Large intestine (tissue), 3 donors: Measurements from ENCODE around the gene COL5A1. TPM values are rescaled to one million over a fixed set of nuclear protein-coding genes. Genes with fewer than 3 reads are reported as not detected.

Source experiments
- DNase-seq, 2 donors: peaks; one replicate each; pipeline versions ENCODE4 v3.0.0 to v3.0.0-alpha.2; 2013
- H3K27ac ChIP-seq: one replicate; pipeline ENCODE4 v1.5.1; 2013; ENCODE audit warnings: low read length
- H3K27me3 ChIP-seq: 2 replicates; pipeline ENCODE4 v1.6.1; 2013; ENCODE audit warnings: low read length; ENCODE audit not compliant: control insufficient read depth, insufficient read depth
- H3K36me3 ChIP-seq: 2 replicates; pipeline ENCODE4 v1.6.1; 2013; ENCODE audit warnings: low read length; ENCODE audit not compliant: control insufficient read depth, insufficient read depth
- H3K4me1 ChIP-seq: one replicate; pipeline ENCODE4 v1.6.1; 2013; ENCODE audit warnings: low read length; ENCODE audit not compliant: control insufficient read depth, insufficient read depth
- H3K4me3 ChIP-seq: one replicate; pipeline ENCODE4 v1.5.1; 2013; ENCODE audit warnings: low read length
- H3K9me3 ChIP-seq: one replicate; pipeline ENCODE4 v1.6.1; 2013; ENCODE audit warnings: mild to moderate bottlenecking, low read depth, low read length, moderate library complexity; ENCODE audit not compliant: control insufficient read depth
- WGBS: methylation state at CpG from one replicate; pipeline ENCODE4 v1.1.5; 2013; ENCODE audit warnings: low lambda C conversion rate; ENCODE audit not compliant: insufficient coverage; 5-methylcytosine and 5-hydroxymethylcytosine counted together
- polyA plus RNA-seq: library from polyadenylated mRNA; unstranded; fragments of 120-200 nt; gene quantifications from one replicate; pipeline ENCODE4 v1.2.1, GENCODE V29; 2013

The COL5A1 gene
- polyA plus RNA-seq, 1 donor, result 79.9 TPM

GRCh38 chr9:134618833-134619447, 22.7 kb upstream of the COL5A1 start:
- WGBS, result no CpG with 5 or more reads among the region's 13 CpGs
- Histone ChIP-seq H3K27me3 (no peaks in the 10 kb centered on the region), H3K36me3 (no peaks in the 10 kb centered on the region), H3K27ac (no peak overlapping the region), H3K4me3 (no peak overlapping the region), H3K9me3 (no peaks in the 10 kb centered on the region), H3K4me1 (no peaks in the 10 kb centered on the region)
- DNase-seq, result no peak

GRCh38 chr9:134619448-134619982, 22.1 kb upstream of the COL5A1 start:
- no peak overlapping the region for H3K27ac ChIP-seq
- no peak overlapping the region for H3K4me3 ChIP-seq
- no peaks in the 10 kb centered on the region for H3K27me3 ChIP-seq
- no peaks in the 10 kb centered on the region for H3K36me3 ChIP-seq
- no peak for DNase-seq
- H3K4me1 ChIP-seq, result no peaks in the 10 kb centered on the region
- no CpG with 5 or more reads among the region's 7 CpGs for WGBS
- no peaks in the 10 kb centered on the region for H3K9me3 ChIP-seq

- H3K36me3 ChIP-seq, result no peaks in the 10 kb centered on the region
- H3K4me1 ChIP-seq, result no peaks in the 10 kb centered on the region
- WGBS, result no CpG with 5 or more reads among the region's 19 CpGs
- no peaks in the 10 kb centered on the region for H3K27me3 ChIP-seq
- no peak for DNase-seq
- no peak overlapping the region for H3K4me3 ChIP-seq
- no peak overlapping the region for H3K27ac ChIP-seq
- no peaks in the 10 kb centered on the region for H3K9me3 ChIP-seq
These were observed 21.5 kb upstream of the COL5A1 start for GRCh38 chr9:134619983-134620661.

- H3K27ac ChIP-seq, result no peak overlapping the region
- no peaks in the 10 kb centered on the region for H3K4me1 ChIP-seq
- H3K36me3 ChIP-seq, result no peaks in the 10 kb centered on the region
- DNase-seq, result no peak
- H3K4me3 ChIP-seq, result no peak overlapping the region
- H3K9me3 ChIP-seq, result no peaks in the 10 kb centered on the region
- no CpG with 5 or more reads among the region's 21 CpGs for WGBS
- H3K27me3 ChIP-seq, result no peaks in the 10 kb centered on the region
These were observed 20.6 kb upstream of the COL5A1 start for GRCh38 chr9:134620751-134621557.

GRCh38 chr9:134621558-134622110, 20.0 kb upstream of the COL5A1 start:
- no peaks in the 10 kb centered on the region for H3K4me1 ChIP-seq
- H3K36me3 ChIP-seq, result no peaks in the 10 kb centered on the region
- no peaks in the 10 kb centered on the region for H3K27me3 ChIP-seq
- no peak overlapping the region for H3K27ac ChIP-seq
- no peaks in the 10 kb centered on the region for H3K9me3 ChIP-seq
- H3K4me3 ChIP-seq, result no peak overlapping the region
- no peak for DNase-seq
- no CpG with 5 or more reads among the region's 12 CpGs for WGBS

GRCh38 chr9:134622896-134623257, 18.7 kb upstream of the COL5A1 start:
- Histone ChIP-seq H3K9me3 (no peaks in the 10 kb centered on the region), H3K4me1 (no peaks in the 10 kb centered on the region), H3K27ac (no peak overlapping the region), H3K4me3 (no peak overlapping the region), H3K27me3 (no peaks in the 10 kb centered on the region), H3K36me3 (no peaks in the 10 kb centered on the region)
- DNase-seq, result no peak
- WGBS, result no CpG with 5 or more reads among the region's 6 CpGs

DNA sequence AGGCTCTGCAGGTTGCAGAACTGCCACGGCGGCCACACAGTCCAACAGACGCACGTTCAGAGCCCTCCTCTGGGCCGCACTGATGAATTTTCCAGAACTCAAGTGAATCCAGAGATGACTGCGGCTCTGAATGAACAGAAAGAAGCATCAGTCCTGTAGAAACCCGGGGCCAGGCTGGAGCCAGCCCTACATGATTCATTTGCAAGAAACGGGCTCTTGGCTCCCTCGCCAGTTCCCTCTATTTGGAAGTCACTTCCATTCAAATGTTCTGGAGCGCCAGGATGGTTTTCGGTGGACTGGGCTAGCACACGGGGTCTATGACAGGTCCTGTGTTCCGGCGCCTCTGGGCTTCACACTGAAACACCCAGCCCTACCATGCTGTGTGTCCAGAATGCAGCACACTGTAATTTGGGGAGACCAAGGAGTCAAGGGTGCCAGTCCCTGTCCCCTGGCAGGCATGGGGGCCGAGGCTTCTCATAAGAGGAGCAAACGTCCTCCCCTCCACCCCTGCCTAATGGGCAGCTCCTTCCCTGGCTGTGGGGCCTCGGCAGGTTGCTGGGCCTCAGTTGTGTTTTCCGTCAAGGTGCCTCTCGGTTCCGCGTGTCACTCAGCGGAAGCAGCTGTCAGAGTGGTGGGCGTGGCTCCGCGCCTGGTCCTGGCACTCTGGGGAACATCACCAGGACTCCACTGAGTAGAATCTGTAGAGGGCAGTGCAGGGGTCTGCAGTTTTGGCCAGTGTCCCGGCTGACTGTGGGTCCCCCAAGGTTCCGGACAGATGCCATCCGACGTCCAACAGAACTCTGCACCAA, 18.1 kb upstream of the COL5A1 start:
- H3K9me3 ChIP-seq, result no peaks in the 10 kb centered on the region
- WGBS, result no CpG with 5 or more reads among the region's 29 CpGs
- DNase-seq, result no peak
- no peaks in the 10 kb centered on the region for H3K36me3 ChIP-seq
- H3K4me3 ChIP-seq, result no peak overlapping the region
- no peaks in the 10 kb centered on the region for H3K4me1 ChIP-seq
- H3K27ac ChIP-seq, result no peak overlapping the region
- H3K27me3 ChIP-seq, result no peaks in the 10 kb centered on the region

DNA sequence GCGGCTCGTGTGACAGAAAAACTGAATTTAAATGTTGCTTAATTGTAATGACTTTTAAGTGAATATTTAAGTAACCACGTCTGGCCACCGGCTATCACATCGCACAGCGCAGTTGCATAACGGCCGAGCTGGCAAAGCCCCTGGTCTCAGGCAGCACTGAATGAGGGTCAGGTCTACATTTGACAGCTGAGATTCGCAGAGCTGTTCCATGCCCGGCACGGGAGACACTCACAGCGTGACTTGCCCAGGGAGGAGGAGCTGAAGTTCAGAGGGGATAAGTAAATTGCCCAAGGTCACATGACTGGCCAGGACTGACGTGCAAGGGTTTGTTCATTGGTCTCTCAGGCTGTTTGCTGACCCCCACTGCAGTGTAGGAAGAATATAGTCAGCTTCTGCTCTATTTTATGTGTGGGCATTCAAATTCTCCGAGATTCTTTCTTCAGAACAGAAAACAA, 17.4 kb upstream of the COL5A1 start:
- no peaks in the 10 kb centered on the region for H3K9me3 ChIP-seq
- DNase-seq, result no peak
- WGBS, result no CpG with 5 or more reads among the region's 14 CpGs
- H3K4me3 ChIP-seq, result no peak overlapping the region
- no peaks in the 10 kb centered on the region for H3K4me1 ChIP-seq
- H3K27ac ChIP-seq, result no peak overlapping the region
- H3K27me3 ChIP-seq, result no peaks in the 10 kb centered on the region
- no peaks in the 10 kb centered on the region for H3K36me3 ChIP-seq

DNA sequence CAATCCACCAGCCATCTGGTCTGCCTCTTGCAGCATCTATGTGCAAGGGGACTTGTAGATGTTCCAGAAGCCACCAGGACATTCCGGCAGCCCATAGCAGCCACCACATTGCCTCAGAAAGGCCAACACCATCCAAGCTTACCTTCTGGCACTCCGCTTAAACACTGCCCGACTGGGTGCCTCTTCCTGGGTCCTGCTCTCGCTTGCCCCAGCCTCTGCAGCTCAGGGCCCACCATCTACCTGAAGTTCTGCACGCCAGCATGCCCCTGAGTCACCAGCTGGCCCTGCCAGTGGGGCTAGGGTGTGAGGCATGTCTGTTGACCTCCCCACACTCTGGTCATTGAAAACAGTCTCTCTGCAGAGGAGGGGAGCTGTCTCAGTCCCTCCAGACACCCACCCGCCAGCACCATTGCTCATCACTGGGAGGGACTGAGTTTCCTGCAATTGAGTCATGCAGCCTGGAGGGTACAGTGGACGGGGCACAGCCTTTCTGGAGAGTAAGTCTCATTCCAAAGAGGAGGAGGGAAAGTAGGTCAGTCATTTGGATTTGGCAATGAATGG, 16.9 kb upstream of the COL5A1 start:
- Histone ChIP-seq H3K27me3 (no peaks in the 10 kb centered on the region), H3K27ac (no peak overlapping the region), H3K4me1 (no peaks in the 10 kb centered on the region), H3K4me3 (no peak overlapping the region), H3K36me3 (no peaks in the 10 kb centered on the region), H3K9me3 (no peaks in the 10 kb centered on the region)
- no peak for DNase-seq
- no CpG with 5 or more reads among the region's 7 CpGs for WGBS
